Measurements from ENCODE around the gene IWS1. TPM values are rescaled to one million over a fixed set of nuclear protein-coding genes. Genes with fewer than 3 reads are reported as not detected.
A peak's percentile ranks its signal among the peaks of the same experiment; 100 is the strongest.

Gene IWS1
- total RNA-seq, 1 donor, result 36.6 TPM

DNA sequence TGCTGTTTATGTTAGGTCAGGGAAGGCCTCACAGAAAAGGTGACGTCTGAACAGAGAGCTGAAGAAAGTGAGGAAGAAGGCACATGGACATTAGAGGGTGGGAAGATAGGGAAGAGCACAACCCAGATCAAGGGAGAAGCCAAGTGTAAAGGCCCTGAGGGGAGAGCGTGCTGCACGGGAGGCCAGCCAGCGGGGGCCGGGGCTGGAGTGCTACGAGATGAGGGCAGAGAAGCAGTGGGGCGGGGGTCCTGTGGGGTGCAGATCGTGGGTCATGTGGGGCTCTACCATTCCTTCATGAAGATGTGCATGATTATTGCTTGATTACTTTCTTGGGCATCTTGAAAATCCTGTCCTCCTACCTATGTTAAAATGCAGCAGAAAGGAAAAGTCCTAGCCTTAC, 57.2 kb downstream of the IWS1 start:
- DNase-seq (ENCODE audit: insufficient read length, low spot score, missing footprints), result no peak
- TF ChIP-seq, protein P1, sequence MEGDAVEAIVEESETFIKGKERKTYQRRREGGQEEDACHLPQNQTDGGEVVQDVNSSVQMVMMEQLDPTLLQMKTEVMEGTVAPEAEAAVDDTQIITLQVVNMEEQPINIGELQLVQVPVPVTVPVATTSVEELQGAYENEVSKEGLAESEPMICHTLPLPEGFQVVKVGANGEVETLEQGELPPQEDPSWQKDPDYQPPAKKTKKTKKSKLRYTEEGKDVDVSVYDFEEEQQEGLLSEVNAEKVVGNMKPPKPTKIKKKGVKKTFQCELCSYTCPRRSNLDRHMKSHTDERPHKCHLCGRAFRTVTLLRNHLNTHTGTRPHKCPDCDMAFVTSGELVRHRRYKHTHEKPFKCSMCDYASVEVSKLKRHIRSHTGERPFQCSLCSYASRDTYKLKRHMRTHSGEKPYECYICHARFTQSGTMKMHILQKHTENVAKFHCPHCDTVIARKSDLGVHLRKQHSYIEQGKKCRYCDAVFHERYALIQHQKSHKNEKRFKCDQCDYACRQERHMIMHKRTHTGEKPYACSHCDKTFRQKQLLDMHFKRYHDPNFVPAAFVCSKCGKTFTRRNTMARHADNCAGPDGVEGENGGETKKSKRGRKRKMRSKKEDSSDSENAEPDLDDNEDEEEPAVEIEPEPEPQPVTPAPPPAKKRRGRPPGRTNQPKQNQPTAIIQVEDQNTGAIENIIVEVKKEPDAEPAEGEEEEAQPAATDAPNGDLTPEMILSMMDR (IDR thresholded peaks at IDR 0.05; ENCODE audit: extremely low read depth, low read depth, low read length), result no peak
- H3K9me3 ChIP-seq (ENCODE audit: low read depth, low read length), result no peaks in the 10 kb centered on the region
- peaks cover 6% of the 10 kb centered on the region for H3K4me1 ChIP-seq (ENCODE audit: insufficient read depth, low read length)
- H3K4me2 ChIP-seq (ENCODE audit: insufficient read depth, low read length), result no peak overlapping the region
- H2AFZ ChIP-seq (ENCODE audit: low read length), result no peak overlapping the region
- H4K20me1 ChIP-seq (ENCODE audit: insufficient read depth, low read length), result no peaks in the 10 kb centered on the region
- no peaks in the 10 kb centered on the region for H3K27me3 ChIP-seq (ENCODE audit: insufficient read depth, low read length)
- H3K27ac ChIP-seq (ENCODE audit: low read depth, low read length), result no peak overlapping the region
- no peaks in the 10 kb centered on the region for H3K36me3 ChIP-seq (ENCODE audit: insufficient read depth, low read length)
- H3K79me2 ChIP-seq (ENCODE audit: insufficient read depth, low read length), result no peaks in the 10 kb centered on the region
- no peak overlapping the region for H3K4me3 ChIP-seq (ENCODE audit: insufficient read depth, low read length)

DNA sequence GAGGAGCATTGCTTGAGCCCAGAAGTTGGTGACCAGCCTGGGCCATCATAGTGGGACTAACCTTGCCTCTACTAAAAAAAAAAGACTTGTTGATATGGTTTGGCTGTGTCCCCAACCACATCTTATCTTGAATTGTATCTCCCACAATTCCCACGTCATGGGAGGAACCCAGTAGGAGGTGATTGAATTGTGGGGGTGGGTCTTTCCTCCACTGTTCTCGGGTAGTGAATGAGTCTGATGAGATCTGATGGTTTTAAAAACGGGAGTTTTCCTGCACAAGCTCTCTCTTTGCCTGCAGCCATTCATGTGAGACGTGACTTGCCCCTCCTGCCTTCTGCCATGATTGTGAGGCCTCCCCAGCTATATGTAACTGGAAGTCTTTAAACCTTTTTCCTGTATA, 61.0 kb downstream of the IWS1 start:
- TF ChIP-seq, protein P1 (IDR thresholded peaks at IDR 0.05; ENCODE audit: extremely low read depth, low read depth, low read length), result no peak
- H3K4me1 ChIP-seq (ENCODE audit: insufficient read depth, low read length), result peaks cover 11% of the 10 kb centered on the region
- H2AFZ ChIP-seq (ENCODE audit: low read length), result no peak overlapping the region
- H3K4me3 ChIP-seq (ENCODE audit: insufficient read depth, low read length), result no peak overlapping the region
- H3K36me3 ChIP-seq (ENCODE audit: insufficient read depth, low read length), result no peaks in the 10 kb centered on the region
- H3K79me2 ChIP-seq (ENCODE audit: insufficient read depth, low read length), result no peaks in the 10 kb centered on the region
- H3K27me3 ChIP-seq (ENCODE audit: insufficient read depth, low read length), result no peaks in the 10 kb centered on the region
- no peak overlapping the region for H3K27ac ChIP-seq (ENCODE audit: low read depth, low read length)
- DNase-seq (ENCODE audit: insufficient read length, low spot score, missing footprints), result no peak
- H3K4me2 ChIP-seq (ENCODE audit: insufficient read depth, low read length), result no peak overlapping the region
- H4K20me1 ChIP-seq (ENCODE audit: insufficient read depth, low read length), result no peaks in the 10 kb centered on the region
- H3K9me3 ChIP-seq (ENCODE audit: low read depth, low read length), result no peaks in the 10 kb centered on the region

DNA sequence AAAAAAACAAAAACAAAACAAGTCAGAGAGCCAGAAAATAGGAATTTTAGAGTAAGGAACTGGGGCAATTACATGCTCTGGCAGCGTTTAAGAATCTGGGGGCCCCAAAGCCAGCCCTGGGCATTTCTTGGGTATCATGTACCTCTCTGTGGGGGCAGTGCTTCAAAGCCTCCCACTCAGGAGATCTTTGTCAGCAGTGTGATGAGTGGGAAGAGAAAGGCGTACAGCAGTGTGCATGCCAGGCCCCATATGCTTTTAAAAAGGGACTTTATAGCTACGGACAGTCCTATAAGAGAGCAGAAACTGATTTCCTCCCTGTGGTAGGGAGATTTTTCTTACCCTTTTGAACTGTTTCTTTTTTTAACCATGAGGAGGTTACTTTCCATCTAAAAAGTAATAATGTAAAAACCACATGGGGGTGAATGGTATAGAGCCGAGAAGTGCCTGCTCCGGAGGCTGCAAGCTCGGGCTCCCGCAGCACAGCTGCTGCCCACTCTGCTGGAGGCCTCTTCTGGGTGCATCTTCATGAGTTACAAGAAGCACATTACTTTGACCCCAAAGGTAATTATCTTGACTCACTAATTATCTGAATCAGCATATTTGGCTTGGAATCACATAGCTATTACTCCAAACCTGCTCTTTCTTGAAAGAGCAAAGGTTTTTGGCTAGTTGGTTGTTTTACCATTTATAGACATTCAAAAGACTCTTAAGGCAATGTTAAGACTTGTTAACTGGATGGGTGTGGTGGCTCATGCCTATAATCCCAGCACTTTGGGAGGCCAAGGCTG, 61.6 kb downstream of the IWS1 start:
- Histone ChIP-seq H3K36me3 (ENCODE audit: insufficient read depth, low read length) (no peaks in the 10 kb centered on the region), H3K27ac (ENCODE audit: low read depth, low read length) (no peak overlapping the region), H3K79me2 (ENCODE audit: insufficient read depth, low read length) (no peaks in the 10 kb centered on the region), H2AFZ (ENCODE audit: low read length) (no peak overlapping the region), H3K4me3 (ENCODE audit: insufficient read depth, low read length) (no peak overlapping the region), H3K9me3 (ENCODE audit: low read depth, low read length) (no peaks in the 10 kb centered on the region), H3K27me3 (ENCODE audit: insufficient read depth, low read length) (no peaks in the 10 kb centered on the region), H4K20me1 (ENCODE audit: insufficient read depth, low read length) (no peaks in the 10 kb centered on the region), H3K4me2 (ENCODE audit: insufficient read depth, low read length) (no peak overlapping the region), H3K4me1 (ENCODE audit: insufficient read depth, low read length) (peaks cover 11% of the 10 kb centered on the region)
- DNase-seq (ENCODE audit: insufficient read length, low spot score, missing footprints), result peak; percentile 6
- TF ChIP-seq, protein P1 (IDR thresholded peaks at IDR 0.05; ENCODE audit: extremely low read depth, low read depth, low read length), result no peak

DNA sequence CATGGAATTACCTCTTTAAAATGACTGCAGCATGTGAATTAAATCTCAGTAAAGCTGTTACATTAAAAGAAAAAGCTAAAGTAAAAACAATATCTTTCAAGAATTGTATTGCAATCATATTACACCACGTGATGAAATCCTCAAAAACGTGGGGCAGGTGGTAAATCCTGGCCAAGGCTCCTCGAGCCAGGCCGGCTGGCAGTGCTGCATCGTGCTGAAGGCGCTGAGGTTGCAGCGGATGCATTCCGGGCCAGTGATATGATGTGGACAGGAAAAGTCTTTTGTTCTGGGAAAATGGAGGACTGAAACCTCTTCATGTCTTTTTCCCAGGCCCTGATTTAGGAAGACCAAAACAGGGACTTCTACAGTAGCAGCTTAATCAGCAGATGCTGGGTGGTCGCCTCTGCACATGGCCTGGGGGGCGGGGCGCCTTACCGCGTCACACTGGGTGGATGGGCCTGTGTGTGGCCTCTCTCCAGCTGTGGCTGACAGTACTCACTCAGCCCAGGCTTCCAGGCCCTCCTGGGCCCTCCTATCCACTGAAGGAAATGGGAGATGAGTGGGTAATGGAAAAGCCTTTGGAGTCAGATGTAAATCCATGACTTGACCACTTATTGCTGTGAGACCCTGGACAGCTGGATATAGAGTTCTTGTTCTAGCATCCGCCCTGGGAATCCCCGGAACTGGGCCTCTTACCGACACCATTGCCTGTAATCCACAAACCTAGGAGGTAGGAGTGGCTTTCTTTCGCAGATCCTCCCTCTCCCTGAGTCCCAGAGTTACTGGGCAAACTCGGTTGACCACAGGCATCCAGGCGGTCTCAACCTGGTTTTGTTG, 62.9 kb downstream of the IWS1 start:
- Histone ChIP-seq H4K20me1 (ENCODE audit: insufficient read depth, low read length) (no peaks in the 10 kb centered on the region), H3K4me3 (ENCODE audit: insufficient read depth, low read length) (no peak overlapping the region), H3K4me1 (ENCODE audit: insufficient read depth, low read length) (peaks cover 11% of the 10 kb centered on the region), H3K79me2 (ENCODE audit: insufficient read depth, low read length) (no peaks in the 10 kb centered on the region), H3K27me3 (ENCODE audit: insufficient read depth, low read length) (no peaks in the 10 kb centered on the region), H2AFZ (ENCODE audit: low read length) (no peak overlapping the region), H3K36me3 (ENCODE audit: insufficient read depth, low read length) (no peaks in the 10 kb centered on the region), H3K27ac (ENCODE audit: low read depth, low read length) (no peak overlapping the region), H3K9me3 (ENCODE audit: low read depth, low read length) (no peaks in the 10 kb centered on the region), H3K4me2 (ENCODE audit: insufficient read depth, low read length) (no peak overlapping the region)
- DNase-seq (ENCODE audit: insufficient read length, low spot score, missing footprints), result peak; percentile 75
- TF ChIP-seq, protein P1 (IDR thresholded peaks at IDR 0.05; ENCODE audit: extremely low read depth, low read depth, low read length), result no peak
